Daoy (cell line): ENCODE measurements around the gene NCAPG2. TPM values are rescaled to one million over a fixed set of nuclear protein-coding genes. Genes with fewer than 3 reads are reported as not detected.
A peak's percentile ranks its signal among the peaks of the same experiment; 100 is the strongest.
"Not testable (repeated sequence)": the region's sequence is repeated elsewhere in the genome, so short reads cannot be mapped to it uniquely, and the experiment has no call there.

ENCODE experiments used
- DNase-seq: peaks from one replicate; pipeline ENCODE4 v3.0.0-alpha.2; 2015; ENCODE audit warnings: low read depth
- total RNA-seq: library from RNA; depleted of rRNA; stranded (reverse); fragments of >200 nt; shearing (Covaris generic); gene quantifications from 2 replicates; pipeline ENCODE4 v1.2.3, GENCODE V29; 2014

The NCAPG2 gene
- total RNA-seq, 1 experiment from 2014 or later = 57.2 TPM

- no peak for DNase-seq
Observed at GRCh38 chr7:158706710-158707590, 2.3 kb upstream of the NCAPG2 start.

GRCh38 chr7:158706273-158706704, 1.7 kb upstream of the NCAPG2 start:
- no peak for DNase-seq

- DNase-seq = no peak
Observed at GRCh38 chr7:158705234-158705850, 738 bp upstream of the NCAPG2 start.

DNA sequence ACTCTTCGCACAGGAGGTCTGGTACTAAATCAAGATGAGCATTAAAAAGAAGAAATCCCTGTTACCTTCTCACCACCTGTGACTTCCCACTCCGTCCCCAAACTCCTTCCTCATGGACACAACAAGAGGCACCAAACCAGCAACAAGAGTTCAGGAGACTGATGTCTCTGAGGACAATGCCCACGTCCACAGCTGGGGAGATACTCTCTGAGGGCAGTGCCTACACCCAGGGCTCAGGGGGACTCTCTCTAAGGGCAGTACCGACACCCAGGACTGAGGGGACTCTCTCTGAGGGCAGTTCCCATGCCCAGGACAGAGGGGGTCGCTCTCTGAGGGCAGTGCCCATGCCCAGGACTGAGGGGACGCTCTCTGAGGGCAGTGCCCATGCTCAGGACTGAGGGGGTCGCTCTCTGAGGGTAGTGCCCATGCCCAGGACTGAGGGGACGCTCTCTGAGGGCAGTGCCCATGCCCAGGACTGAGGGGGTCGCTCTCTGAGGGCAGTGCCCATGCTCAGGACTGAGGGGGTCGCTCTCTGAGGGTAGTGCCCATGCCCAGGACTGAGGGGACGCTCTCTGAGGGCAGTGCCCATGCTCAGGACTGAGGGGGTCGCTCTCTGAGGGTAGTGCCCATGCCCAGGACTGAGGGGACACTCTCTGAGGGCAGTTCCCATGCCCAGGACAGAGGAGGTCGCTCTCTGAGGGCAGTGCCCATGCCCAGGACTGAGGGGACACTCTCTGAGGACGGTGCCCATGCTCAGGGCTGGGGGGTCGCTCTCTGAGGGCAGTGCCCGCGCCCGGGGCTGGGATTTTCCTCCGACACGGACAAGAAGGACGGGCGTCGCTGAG, 703 bp downstream of the NCAPG2 start:
- DNase-seq = not testable (repeated sequence)

GRCh38 chr7:158702944-158703343, 1.7 kb downstream of the NCAPG2 start:
- no peak for DNase-seq

DNA sequence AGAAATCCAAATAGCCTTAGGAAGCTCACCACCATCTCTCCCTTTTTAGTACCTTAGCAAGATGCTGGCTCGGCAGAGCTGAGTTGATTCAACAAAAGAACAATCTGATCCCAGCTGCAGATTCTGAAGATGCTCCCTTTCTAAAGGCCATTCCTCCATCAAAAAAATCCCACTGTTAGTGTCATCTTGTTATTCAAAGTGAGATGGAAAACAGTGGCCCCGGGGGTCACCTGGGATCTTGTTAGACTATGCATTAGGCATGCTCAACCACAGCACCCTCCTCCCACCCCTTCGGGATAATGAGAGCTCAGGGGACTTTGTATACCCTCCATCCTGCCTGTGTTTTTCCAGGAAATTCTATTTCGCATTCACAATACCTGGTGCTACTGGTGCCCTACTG, 2.4 kb downstream of the NCAPG2 start:
- DNase-seq = no peak

GRCh38 chr7:158700008-158700407, 4.6 kb downstream of the NCAPG2 start:
- no peak for DNase-seq

DNA sequence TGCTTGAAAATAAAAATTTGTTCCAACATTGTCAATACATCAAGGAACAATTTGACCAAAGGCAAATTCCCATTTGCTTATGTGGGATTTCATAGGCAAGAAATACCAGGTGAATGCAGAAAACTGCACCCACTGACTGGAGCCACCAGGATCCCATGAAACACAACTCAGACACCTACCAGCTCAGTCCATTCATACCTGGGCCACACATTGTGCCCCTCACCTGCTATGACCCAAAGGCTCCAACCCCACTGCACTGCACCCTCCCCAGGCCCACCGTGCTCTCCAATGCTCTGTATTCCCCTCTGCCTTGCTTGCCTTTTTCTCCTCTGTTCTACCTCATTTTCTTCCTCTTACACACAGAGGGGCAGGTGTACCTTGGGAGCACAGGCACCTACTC, 5.3 kb downstream of the NCAPG2 start:
- no peak for DNase-seq

GRCh38 chr7:158698657-158699195, 5.9 kb downstream of the NCAPG2 start:
- no peak for DNase-seq

- not testable (repeated sequence) for DNase-seq
Observed at GRCh38 chr7:158697597-158697996, 7.0 kb downstream of the NCAPG2 start.

- DNase-seq = peak; percentile 69
Observed at GRCh38 chr7:158695726-158696452, 8.7 kb downstream of the NCAPG2 start.

GRCh38 chr7:158695056-158695455, 9.5 kb downstream of the NCAPG2 start:
- DNase-seq = no peak

DNA sequence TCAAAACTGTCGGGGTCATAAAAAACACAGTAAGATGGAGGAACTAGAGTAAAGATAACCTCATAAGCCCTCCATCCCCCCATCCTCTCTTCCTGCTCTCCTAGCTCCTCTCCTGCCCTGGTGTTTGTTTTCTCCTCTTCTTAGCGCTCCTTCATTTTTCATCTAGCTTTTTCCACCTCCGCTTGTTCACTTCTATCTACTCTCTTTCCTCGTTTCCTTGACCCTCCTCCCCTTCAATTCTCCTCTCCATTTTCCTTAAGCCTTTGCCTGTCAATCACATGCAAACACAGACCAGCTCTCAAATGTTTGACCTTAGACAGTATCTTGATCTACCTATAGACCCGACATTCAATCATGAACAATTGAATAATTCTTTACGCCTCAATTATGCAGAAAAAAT, 10.0 kb downstream of the NCAPG2 start:
- DNase-seq = no peak

GRCh38 chr7:158689488-158689887, 15.1 kb downstream of the NCAPG2 start:
- DNase-seq = no peak

DNA sequence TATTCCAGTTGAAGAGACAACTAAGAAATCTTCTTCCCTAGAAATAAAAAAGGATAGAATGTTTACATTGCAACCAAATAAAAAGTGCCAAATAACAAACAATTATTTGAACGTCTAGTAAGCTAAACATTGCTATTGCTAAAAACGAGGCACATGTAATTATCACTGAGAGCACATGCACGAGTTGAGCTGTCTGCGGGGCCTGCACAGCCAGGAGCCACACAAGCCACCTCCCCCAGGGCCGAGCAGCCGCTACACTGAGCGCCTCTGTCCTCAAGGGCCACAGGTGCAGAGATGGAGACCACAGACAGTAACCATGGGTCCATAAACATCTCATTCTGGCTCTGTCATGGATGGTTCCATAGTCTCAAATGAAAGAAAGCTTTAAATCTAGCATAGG, 17.2 kb downstream of the NCAPG2 start:
- no peak for DNase-seq

DNA sequence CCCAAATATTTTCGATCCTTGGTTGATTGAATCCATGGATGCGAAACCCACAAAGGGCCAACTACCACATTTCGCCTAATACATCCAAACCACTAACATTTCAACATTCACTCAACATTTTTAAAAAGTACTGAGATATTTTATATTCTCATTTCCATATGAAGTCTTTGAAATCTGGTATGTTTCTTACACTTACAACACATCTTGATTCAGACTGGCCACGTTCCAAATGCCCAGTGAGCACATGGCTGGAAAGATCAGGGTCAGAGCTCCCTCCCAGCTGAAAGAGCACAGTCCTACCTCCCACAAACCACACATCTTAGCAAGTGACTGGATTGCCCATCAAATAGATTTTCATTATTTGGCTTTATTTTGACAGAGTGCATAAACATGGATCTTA, 18.9 kb downstream of the NCAPG2 start:
- no peak for DNase-seq

GRCh38 chr7:158684329-158684728, 20.3 kb downstream of the NCAPG2 start:
- DNase-seq = no peak

- DNase-seq = no peak
Observed at GRCh38 chr7:158683541-158683940, 21.1 kb downstream of the NCAPG2 start.

- DNase-seq = no peak
Observed at GRCh38 chr7:158682456-158682855, 22.1 kb downstream of the NCAPG2 start.

DNA sequence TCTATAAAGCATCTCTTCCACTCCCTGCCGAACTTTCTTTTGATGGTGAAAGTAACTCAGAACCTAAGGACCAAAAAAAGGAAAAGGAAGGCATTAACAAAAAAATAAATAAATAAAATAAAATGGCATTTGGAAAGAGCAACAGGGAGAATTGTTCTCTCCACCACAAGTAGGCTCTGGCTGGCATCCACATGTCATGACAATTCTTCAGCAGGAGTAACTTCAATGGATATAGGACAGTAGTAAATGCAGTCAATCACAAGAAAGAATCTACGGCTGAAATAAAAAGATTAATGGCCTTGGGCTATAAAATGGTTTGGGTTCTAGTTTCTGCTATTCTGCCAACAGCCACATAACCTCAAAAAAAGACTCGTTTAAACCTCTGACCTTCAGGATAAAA, 23.9 kb downstream of the NCAPG2 start:
- no peak for DNase-seq

GRCh38 chr7:158676906-158677305, 27.7 kb downstream of the NCAPG2 start:
- DNase-seq = no peak
